ENCODE measurements around the gene SLC10A3.

SLC10A3 gene

GRCh38 chrX:154470434-154470833, 20.0 kb downstream of the SLC10A3 start:
- H3K9me3 ChIP-seq (ENCODE audit: control extremely low read depth in 1 of 5, control insufficient read depth in 4 of 5, insufficient read depth in 2 of 5, low read depth in 1 of 5, low read length in 4 of 5): peaks cover 0 to 5% (median 0%) of the 10 kb centered on the region in 5 experiments

DNA sequence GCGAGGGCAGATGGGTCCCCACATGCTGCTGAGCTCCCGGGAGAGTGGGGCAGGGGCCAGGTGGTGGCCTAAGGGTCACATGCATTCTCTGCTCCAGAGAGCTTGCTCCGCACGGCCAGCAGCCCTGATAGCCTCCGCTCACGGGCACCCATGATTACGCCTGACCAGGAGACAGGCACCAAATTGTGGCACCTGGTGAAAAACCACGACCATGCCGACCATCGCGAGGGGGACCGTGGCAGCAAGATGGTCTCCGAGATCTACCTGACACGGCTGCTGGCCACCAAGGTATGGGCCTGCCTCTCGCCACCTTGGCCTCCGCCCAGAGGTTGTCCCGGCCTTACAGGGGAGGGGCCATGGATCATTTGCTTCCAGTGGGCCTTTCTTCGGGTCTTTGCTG, 20.5 kb downstream of the SLC10A3 start:
- Histone ChIP-seq H3K4me1 (ENCODE audit: control extremely low read depth in 1 of 4, control insufficient read depth in 4 of 4, insufficient read depth in 4 of 4, low read length in 3 of 4) (no peaks in the 10 kb centered on the region), H3K9me3 (ENCODE audit: control extremely low read depth in 1 of 5, control insufficient read depth in 4 of 5, insufficient read depth in 2 of 5, low read depth in 1 of 5, low read length in 4 of 5) (peaks cover 0 to 5% (median 0%) of the 10 kb centered on the region in 5 experiments), H3K4me3 (ENCODE audit: control insufficient read depth in 1 of 7, extremely low read depth in 1 of 7, insufficient read depth in 4 of 7, low read depth in 2 of 7, low read length in 6 of 7) (no peak overlapping the region), H3K36me3 (ENCODE audit: control insufficient read depth in 4 of 4, insufficient read depth in 4 of 4, low read length in 3 of 4) (peaks cover 0 to 7% (median 5%) of the 10 kb centered on the region in 4 experiments), H3K27me3 (replicated peaks in 2 of 5; ENCODE audit: control insufficient read depth in 4 of 5, insufficient read depth in 5 of 5, low read length in 4 of 5) (no peaks in the 10 kb centered on the region), H3K27ac (ENCODE audit: insufficient read depth in 1 of 2, low read depth in 1 of 2, low read length in 2 of 2, poor library complexity in 1 of 2, severe bottlenecking in 2 of 2) (no peak overlapping the region)
- POLR2A ChIA-PET: no interaction called here
- CTCF ChIA-PET: no interaction called here
- DNase-seq: no peak
- 98% methylated on average over 18 of the region's 18 CpGs for WGBS (ENCODE audit: insufficient coverage)

More at GRCh38 chrX:154470434-154470833, 20.0 kb downstream of the SLC10A3 start:
- over 99% methylated on average over 12 of the region's 14 CpGs for WGBS (ENCODE audit: insufficient coverage)
- H3K4me1 ChIP-seq (ENCODE audit: control extremely low read depth in 1 of 4, control insufficient read depth in 4 of 4, insufficient read depth in 4 of 4, low read length in 3 of 4): no peaks in the 10 kb centered on the region
- no peak overlapping the region for H3K27ac ChIP-seq (ENCODE audit: insufficient read depth in 1 of 2, low read depth in 1 of 2, low read length in 2 of 2, poor library complexity in 1 of 2, severe bottlenecking in 2 of 2)
- DNase-seq: no peak
- ChIA-PET POLR2A (no interaction called here), CTCF (no interaction called here)
- H3K36me3 ChIP-seq (ENCODE audit: control insufficient read depth in 4 of 4, insufficient read depth in 4 of 4, low read length in 3 of 4): peaks cover 0 to 7% (median 5%) of the 10 kb centered on the region in 4 experiments
- H3K27me3 ChIP-seq (replicated peaks in 2 of 5; ENCODE audit: control insufficient read depth in 4 of 5, insufficient read depth in 5 of 5, low read length in 4 of 5): no peaks in the 10 kb centered on the region
- H3K4me3 ChIP-seq (ENCODE audit: control insufficient read depth in 1 of 7, extremely low read depth in 1 of 7, insufficient read depth in 4 of 7, low read depth in 2 of 7, low read length in 6 of 7): no peak overlapping the region

DNA sequence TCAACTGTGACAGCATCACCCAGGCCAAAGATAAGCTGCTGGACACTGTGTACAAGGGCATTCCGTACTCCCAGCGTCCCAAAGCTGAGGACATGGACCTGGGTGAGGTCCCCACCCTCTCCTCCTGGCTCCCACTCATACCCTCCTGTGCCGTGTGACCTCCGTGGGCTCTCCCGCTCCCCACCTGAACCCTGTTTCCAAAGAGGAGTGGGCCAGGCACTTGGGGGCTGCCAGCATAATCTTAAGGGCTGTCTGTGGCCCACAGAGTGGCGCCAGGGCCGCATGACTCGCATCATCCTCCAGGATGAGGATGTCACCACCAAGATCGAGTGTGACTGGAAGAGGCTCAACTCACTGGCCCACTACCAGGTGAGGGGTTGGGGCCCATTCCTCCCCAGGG, 21.3 kb downstream of the SLC10A3 start:
- Histone ChIP-seq H3K9me3 (ENCODE audit: control extremely low read depth in 1 of 5, control insufficient read depth in 4 of 5, insufficient read depth in 2 of 5, low read depth in 1 of 5, low read length in 4 of 5) (peaks cover 0 to 5% (median 0%) of the 10 kb centered on the region in 5 experiments), H3K4me3 (ENCODE audit: control insufficient read depth in 1 of 7, extremely low read depth in 1 of 7, insufficient read depth in 4 of 7, low read depth in 2 of 7, low read length in 6 of 7) (no peak overlapping the region), H3K27ac (ENCODE audit: insufficient read depth in 1 of 2, low read depth in 1 of 2, low read length in 2 of 2, poor library complexity in 1 of 2, severe bottlenecking in 2 of 2) (no peak overlapping the region), H3K27me3 (replicated peaks in 2 of 5; ENCODE audit: control insufficient read depth in 4 of 5, insufficient read depth in 5 of 5, low read length in 4 of 5) (peaks cover 0 to 6% (median 0%) of the 10 kb centered on the region in 5 experiments), H3K4me1 (ENCODE audit: control extremely low read depth in 1 of 4, control insufficient read depth in 4 of 4, insufficient read depth in 4 of 4, low read length in 3 of 4) (no peaks in the 10 kb centered on the region), H3K36me3 (ENCODE audit: control insufficient read depth in 4 of 4, insufficient read depth in 4 of 4, low read length in 3 of 4) (peaks cover 0 to 7% (median 5%) of the 10 kb centered on the region in 4 experiments)
- ChIA-PET CTCF (no interaction called here), POLR2A (no interaction called here)
- no peak for DNase-seq
- 92% methylated on average over 8 of the region's 9 CpGs for WGBS (ENCODE audit: insufficient coverage)

DNA sequence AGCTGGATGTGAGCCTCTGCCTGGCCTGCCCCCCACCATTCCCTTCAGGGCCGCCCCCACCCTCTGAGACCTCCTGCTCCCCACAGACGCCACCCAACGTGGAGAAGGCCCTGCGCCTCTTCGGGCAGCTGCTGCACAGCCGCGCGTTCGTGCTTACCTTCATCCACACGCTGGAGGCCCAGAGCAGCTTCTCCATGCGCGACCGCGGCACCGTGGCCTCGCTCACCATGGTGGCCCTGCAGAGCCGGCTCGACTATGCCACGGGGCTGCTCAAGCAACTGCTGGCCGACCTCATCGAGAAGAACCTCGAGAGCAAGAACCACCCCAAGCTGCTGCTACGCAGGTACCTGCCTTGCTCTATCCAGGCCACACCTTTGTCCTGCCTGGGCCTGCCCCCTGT, 22.2 kb downstream of the SLC10A3 start:
- Histone ChIP-seq H3K4me1 (ENCODE audit: control extremely low read depth in 1 of 4, control insufficient read depth in 4 of 4, insufficient read depth in 4 of 4, low read length in 3 of 4) (no peaks in the 10 kb centered on the region), H3K4me3 (ENCODE audit: control insufficient read depth in 1 of 7, extremely low read depth in 1 of 7, insufficient read depth in 4 of 7, low read depth in 2 of 7, low read length in 6 of 7) (no peak overlapping the region), H3K27me3 (replicated peaks in 2 of 5; ENCODE audit: control insufficient read depth in 4 of 5, insufficient read depth in 5 of 5, low read length in 4 of 5) (peaks cover 0 to 6% (median 0%) of the 10 kb centered on the region in 5 experiments), H3K9me3 (ENCODE audit: control extremely low read depth in 1 of 5, control insufficient read depth in 4 of 5, insufficient read depth in 2 of 5, low read depth in 1 of 5, low read length in 4 of 5) (peaks cover 0 to 5% (median 0%) of the 10 kb centered on the region in 5 experiments), H3K36me3 (ENCODE audit: control insufficient read depth in 4 of 4, insufficient read depth in 4 of 4, low read length in 3 of 4) (peaks cover 0 to 7% (median 5%) of the 10 kb centered on the region in 4 experiments), H3K27ac (ENCODE audit: insufficient read depth in 1 of 2, low read depth in 1 of 2, low read length in 2 of 2, poor library complexity in 1 of 2, severe bottlenecking in 2 of 2) (no peak overlapping the region)
- POLR2A ChIA-PET: no interaction called here
- WGBS (ENCODE audit: insufficient coverage): 98% methylated on average over 23 of the region's 23 CpGs
- CTCF ChIA-PET: no interaction called here
- DNase-seq: no peak

DNA sequence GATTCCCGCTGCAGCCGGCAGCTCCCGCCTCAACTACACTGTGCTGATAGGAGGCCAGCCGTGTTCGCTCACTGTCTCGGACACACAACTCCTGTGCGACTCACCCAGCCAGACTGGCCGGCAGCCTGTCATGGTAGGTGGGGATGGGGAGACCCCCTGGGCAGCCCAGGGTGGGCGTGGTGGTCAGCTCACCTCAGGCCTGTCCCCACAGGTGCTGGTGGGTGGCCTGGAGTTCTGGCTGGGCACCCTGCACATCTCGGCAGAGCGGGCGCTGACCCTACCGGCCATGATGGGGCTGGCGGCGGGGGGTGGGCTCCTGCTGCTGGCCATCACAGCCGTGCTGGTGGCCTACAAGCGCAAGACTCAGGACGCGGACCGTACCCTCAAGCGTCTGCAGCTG, 22.9 kb downstream of the SLC10A3 start:
- Histone ChIP-seq H3K9me3 (ENCODE audit: control extremely low read depth in 1 of 5, control insufficient read depth in 4 of 5, insufficient read depth in 2 of 5, low read depth in 1 of 5, low read length in 4 of 5) (peaks cover 0 to 5% (median 0%) of the 10 kb centered on the region in 5 experiments), H3K27me3 (replicated peaks in 2 of 5; ENCODE audit: control insufficient read depth in 4 of 5, insufficient read depth in 5 of 5, low read length in 4 of 5) (peaks cover 0 to 6% (median 0%) of the 10 kb centered on the region in 5 experiments), H3K36me3 (ENCODE audit: control insufficient read depth in 4 of 4, insufficient read depth in 4 of 4, low read length in 3 of 4) (peaks cover 0 to 7% (median 6%) of the 10 kb centered on the region in 4 experiments), H3K27ac (ENCODE audit: insufficient read depth in 1 of 2, low read depth in 1 of 2, low read length in 2 of 2, poor library complexity in 1 of 2, severe bottlenecking in 2 of 2) (no peak overlapping the region), H3K4me1 (ENCODE audit: control extremely low read depth in 1 of 4, control insufficient read depth in 4 of 4, insufficient read depth in 4 of 4, low read length in 3 of 4) (no peaks in the 10 kb centered on the region), H3K4me3 (ENCODE audit: control insufficient read depth in 1 of 7, extremely low read depth in 1 of 7, insufficient read depth in 4 of 7, low read depth in 2 of 7, low read length in 6 of 7) (no peak overlapping the region)
- 98% methylated on average over 18 of the region's 21 CpGs for WGBS (ENCODE audit: insufficient coverage)
- CTCF ChIA-PET: no interaction called here
- POLR2A ChIA-PET: no interaction called here
- no peak for DNase-seq

DNA sequence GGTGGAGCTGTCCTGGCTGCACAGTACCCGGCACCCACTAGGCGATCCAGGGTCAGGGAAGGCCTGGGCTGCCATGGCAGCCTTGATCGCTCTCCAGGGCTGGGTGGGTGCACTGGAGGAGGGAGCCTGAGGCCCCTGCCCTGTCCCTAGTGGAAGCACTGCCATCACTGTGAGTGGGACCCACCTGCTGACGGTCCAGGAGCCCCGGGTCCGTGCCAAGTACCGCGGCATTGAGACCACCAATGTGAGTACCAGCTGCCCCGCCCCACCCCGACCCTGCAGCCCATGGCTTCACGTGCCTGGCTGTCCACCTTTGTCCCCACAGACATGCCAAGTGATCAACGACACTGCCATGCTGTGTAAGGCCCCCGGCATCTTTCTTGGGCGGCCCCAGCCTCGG, 23.5 kb downstream of the SLC10A3 start:
- H3K4me3 ChIP-seq (ENCODE audit: control insufficient read depth in 1 of 7, extremely low read depth in 1 of 7, insufficient read depth in 4 of 7, low read depth in 2 of 7, low read length in 6 of 7): no peak overlapping the region
- ChIA-PET CTCF (no interaction called here), POLR2A (no interaction called here)
- H3K27ac ChIP-seq (ENCODE audit: insufficient read depth in 1 of 2, low read depth in 1 of 2, low read length in 2 of 2, poor library complexity in 1 of 2, severe bottlenecking in 2 of 2): no peak overlapping the region
- peaks cover 0 to 5% (median 0%) of the 10 kb centered on the region in 5 experiments for H3K9me3 ChIP-seq (ENCODE audit: control extremely low read depth in 1 of 5, control insufficient read depth in 4 of 5, insufficient read depth in 2 of 5, low read depth in 1 of 5, low read length in 4 of 5)
- DNase-seq: no peak
- H3K27me3 ChIP-seq (replicated peaks in 2 of 5; ENCODE audit: control insufficient read depth in 4 of 5, insufficient read depth in 5 of 5, low read length in 4 of 5): peaks cover 0 to 6% (median 0%) of the 10 kb centered on the region in 5 experiments
- no peaks in the 10 kb centered on the region for H3K4me1 ChIP-seq (ENCODE audit: control extremely low read depth in 1 of 4, control insufficient read depth in 4 of 4, insufficient read depth in 4 of 4, low read length in 3 of 4)
- peaks cover 0 to 9% (median 7%) of the 10 kb centered on the region in 4 experiments for H3K36me3 ChIP-seq (ENCODE audit: control insufficient read depth in 4 of 4, insufficient read depth in 4 of 4, low read length in 3 of 4)
- WGBS (ENCODE audit: insufficient coverage): 89% methylated on average over 15 of the region's 15 CpGs

DNA sequence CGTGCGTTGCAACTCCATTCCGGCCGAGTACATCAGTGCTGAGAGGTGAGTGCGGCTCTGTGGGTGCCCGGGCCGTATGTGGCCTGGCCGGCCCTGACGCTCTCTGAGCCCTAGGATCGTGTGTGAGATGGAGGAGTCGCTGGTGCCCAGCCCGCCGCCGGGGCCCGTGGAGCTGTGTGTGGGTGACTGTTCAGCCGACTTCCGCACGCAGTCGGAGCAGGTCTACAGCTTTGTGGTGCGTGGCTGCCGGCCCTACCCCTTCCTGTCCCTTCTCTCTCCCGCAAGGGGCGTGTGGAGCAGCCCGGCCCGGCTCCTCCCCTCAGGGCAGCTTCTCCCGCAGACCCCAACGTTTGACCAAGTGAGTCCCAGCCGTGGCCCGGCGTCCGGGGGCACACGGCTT, 24.4 kb downstream of the SLC10A3 start:
- no peak for DNase-seq
- Histone ChIP-seq H3K36me3 (ENCODE audit: control insufficient read depth in 4 of 4, insufficient read depth in 4 of 4, low read length in 3 of 4) (peaks cover 0 to 13% (median 7%) of the 10 kb centered on the region in 4 experiments), H3K4me3 (ENCODE audit: control insufficient read depth in 1 of 7, extremely low read depth in 1 of 7, insufficient read depth in 4 of 7, low read depth in 2 of 7, low read length in 6 of 7) (no peak overlapping the region), H3K27me3 (replicated peaks in 2 of 5; ENCODE audit: control insufficient read depth in 4 of 5, insufficient read depth in 5 of 5, low read length in 4 of 5) (peaks cover 0 to 11% (median 0%) of the 10 kb centered on the region in 5 experiments), H3K4me1 (ENCODE audit: control extremely low read depth in 1 of 4, control insufficient read depth in 4 of 4, insufficient read depth in 4 of 4, low read length in 3 of 4) (no peaks in the 10 kb centered on the region), H3K27ac (ENCODE audit: insufficient read depth in 1 of 2, low read depth in 1 of 2, low read length in 2 of 2, poor library complexity in 1 of 2, severe bottlenecking in 2 of 2) (no peak overlapping the region), H3K9me3 (ENCODE audit: control extremely low read depth in 1 of 5, control insufficient read depth in 4 of 5, insufficient read depth in 2 of 5, low read depth in 1 of 5, low read length in 4 of 5) (peaks cover 0 to 5% (median 0%) of the 10 kb centered on the region in 5 experiments)
- CTCF ChIA-PET: no interaction called here
- POLR2A ChIA-PET: no interaction called here
- WGBS (ENCODE audit: insufficient coverage): 92% methylated on average over 26 of the region's 32 CpGs
